Subcutaneous abdominal adipose tissue (tissue), 5 donors: ENCODE measurements around the gene ZNF320.
"Not testable (repeated sequence)": the region's sequence is repeated elsewhere in the genome, so short reads cannot be mapped to it uniquely, and the experiment has no call there.

Source experiments
- H3K27ac ChIP-seq: one replicate; pipeline ENCODE4 v1.7.0; 2013; ENCODE audit warnings: low read depth, mild to moderate bottlenecking, inconsistent platforms, low read length, moderate library complexity
- H3K27me3 ChIP-seq, 5 donors: one replicate each; pipeline ENCODE4 v1.7.0; 2013; ENCODE audit warnings: low read length in 5 of 5, inconsistent platforms in 1 of 5; ENCODE audit not compliant: control insufficient read depth in 5 of 5, insufficient read depth in 4 of 5
- H3K36me3 ChIP-seq, 5 donors: one replicate each; pipeline ENCODE4 v1.7.0; 2013; ENCODE audit warnings: low read length in 5 of 5; ENCODE audit not compliant: control insufficient read depth in 5 of 5, insufficient read depth in 5 of 5
- H3K4me1 ChIP-seq, 5 donors: one replicate each; pipeline ENCODE4 v1.7.0; 2013; ENCODE audit warnings: low read length in 5 of 5, mild to moderate bottlenecking in 3 of 5, moderate library complexity in 1 of 5; ENCODE audit not compliant: control insufficient read depth in 5 of 5, insufficient read depth in 5 of 5
- H3K4me3 ChIP-seq, 5 donors: one replicate each; pipeline ENCODE4 v1.7.0; 2013; ENCODE audit warnings: low read length in 5 of 5, low read depth in 1 of 5
- H3K9ac ChIP-seq, 5 donors: one replicate each; pipeline ENCODE4 v1.7.0; 2013; ENCODE audit warnings: low read length in 5 of 5, mild to moderate bottlenecking in 4 of 5, moderate library complexity in 3 of 5
- H3K9me3 ChIP-seq, 5 donors: one replicate each; pipeline ENCODE4 v1.7.0; 2013; ENCODE audit warnings: low read length in 5 of 5; ENCODE audit not compliant: control insufficient read depth in 5 of 5
- donor health status: healthy.
- donor health status: healthy.
- donor health status: healthy.
- donor health status: healthy.
- donor health status: healthy.

Gene ZNF320

GRCh38 chr19:52897138-52897935 lies at the start of gene ZNF320:
Gene ZNF320, minus strand, starts transcription at chr19:52897635. Its CDS starts 7,380 bp downstream, at chr19:52890255.
- Histone ChIP-seq H3K27me3 (no peaks in the 10 kb centered on the region), H3K4me1 (peaks cover 0 to 16% (median 14%) of the 10 kb centered on the region in 5 donors), H3K4me3 (peak within 1 kb of the TSS; percentile 79 to 100 (median 92)), H3K9ac (peak within 1 kb of the TSS; percentile 77 to 92 (median 84)), H3K27ac (peak within 1 kb of the TSS; percentile 91), H3K36me3 (peaks cover 0 to 6% (median 2%) of the 10 kb centered on the region in 5 donors), H3K9me3 (no peaks in the 10 kb centered on the region)

DNA sequence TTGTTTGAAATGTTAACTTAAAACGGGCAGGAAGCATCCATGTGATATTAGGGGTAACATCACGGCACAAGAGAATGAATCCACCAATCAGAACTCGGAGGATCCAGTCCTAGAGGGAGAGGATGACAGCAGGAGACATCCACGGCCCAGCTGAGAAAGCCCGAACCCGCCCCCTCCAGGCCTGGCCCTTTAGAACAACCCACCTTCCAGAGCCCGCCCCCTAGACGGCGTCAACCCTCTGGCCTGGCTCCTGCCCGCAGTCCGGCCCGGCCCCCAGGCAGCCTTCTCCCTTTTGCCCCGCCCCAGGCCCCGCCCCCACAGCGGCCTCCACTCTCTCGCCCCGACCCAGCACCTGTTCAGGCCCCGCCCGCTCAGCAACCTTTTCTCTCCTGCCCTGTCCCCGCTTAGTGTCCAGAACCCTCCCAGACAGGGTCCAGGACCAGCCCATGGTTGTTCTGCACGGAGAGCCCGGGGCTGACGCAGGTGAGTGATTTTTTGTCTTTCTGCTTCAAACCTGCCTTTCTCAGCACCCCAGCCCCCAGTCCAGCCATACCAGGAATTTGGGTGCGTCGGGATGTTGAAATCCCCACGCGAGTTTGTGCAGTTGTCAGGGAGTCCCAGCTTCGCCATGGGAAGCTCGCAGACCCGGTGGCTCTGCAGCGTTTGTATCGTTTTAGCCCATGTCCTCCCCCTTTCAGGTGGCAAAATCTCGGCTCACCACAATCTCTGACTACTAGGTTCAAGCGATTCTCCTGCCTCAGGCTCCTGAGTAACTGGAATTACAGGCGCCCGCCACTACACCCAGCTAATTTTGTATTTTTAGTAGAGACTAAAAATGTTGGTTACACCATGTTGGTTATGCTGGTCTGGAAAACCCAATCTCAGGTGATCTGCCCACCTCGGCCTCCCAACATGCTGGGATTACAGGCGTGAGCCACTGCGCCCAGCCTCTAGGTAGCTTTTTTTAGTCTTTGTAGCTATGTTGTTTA lies 49.2 kb upstream of the ZNF320 start:
- no peaks in the 10 kb centered on the region for H3K27me3 ChIP-seq
- peaks cover 15 to 21% (median 17%) of the 10 kb centered on the region in 5 donors for H3K36me3 ChIP-seq
- peaks cover 14 to 51% (median 43%) of the 10 kb centered on the region in 5 donors for H3K9me3 ChIP-seq
- H3K4me1 ChIP-seq = peaks cover 0 to 15% (median 13%) of the 10 kb centered on the region in 5 donors
- H3K9ac ChIP-seq = no peak overlapping the region
- no peak overlapping the region for H3K27ac ChIP-seq
- H3K4me3 ChIP-seq = peak overlapping the region in 2 of 5 donors; percentile 16 to 53

- H3K4me3 ChIP-seq = peak overlapping the region in 1 of 5 donors; percentile 53
- H3K27ac ChIP-seq = no peak overlapping the region
- H3K27me3 ChIP-seq = no peaks in the 10 kb centered on the region
- H3K4me1 ChIP-seq = peaks cover 0 to 19% (median 16%) of the 10 kb centered on the region in 5 donors
- H3K9me3 ChIP-seq = peaks cover 11 to 44% (median 36%) of the 10 kb centered on the region in 5 donors
- H3K36me3 ChIP-seq = peaks cover 7 to 14% (median 9%) of the 10 kb centered on the region in 5 donors
- H3K9ac ChIP-seq = no peak overlapping the region
These were observed 48.4 kb upstream of the ZNF320 start for GRCh38 chr19:52945652-52946321.

GRCh38 chr19:52944703-52945493 lies 47.5 kb upstream of the ZNF320 start:
- Histone ChIP-seq H3K9me3 (peaks cover 6 to 35% (median 27%) of the 10 kb centered on the region in 5 donors), H3K4me1 (peaks cover 0 to 19% (median 16%) of the 10 kb centered on the region in 5 donors)
- H3K9ac ChIP-seq, H3K27me3 ChIP-seq, H3K36me3 ChIP-seq, H3K27ac ChIP-seq, H3K4me3 ChIP-seq: not testable (repeated sequence)

GRCh38 chr19:52943884-52944643 lies 46.6 kb upstream of the ZNF320 start:
- Histone ChIP-seq H3K4me1 (peaks cover 0 to 19% (median 16%) of the 10 kb centered on the region in 5 donors), H3K9ac (no peak overlapping the region), H3K27me3 (no peaks in the 10 kb centered on the region), H3K9me3 (peaks cover 0 to 27% (median 19%) of the 10 kb centered on the region in 5 donors), H3K4me3 (no peak overlapping the region), H3K27ac (no peak overlapping the region), H3K36me3 (no peaks in the 10 kb centered on the region)

DNA sequence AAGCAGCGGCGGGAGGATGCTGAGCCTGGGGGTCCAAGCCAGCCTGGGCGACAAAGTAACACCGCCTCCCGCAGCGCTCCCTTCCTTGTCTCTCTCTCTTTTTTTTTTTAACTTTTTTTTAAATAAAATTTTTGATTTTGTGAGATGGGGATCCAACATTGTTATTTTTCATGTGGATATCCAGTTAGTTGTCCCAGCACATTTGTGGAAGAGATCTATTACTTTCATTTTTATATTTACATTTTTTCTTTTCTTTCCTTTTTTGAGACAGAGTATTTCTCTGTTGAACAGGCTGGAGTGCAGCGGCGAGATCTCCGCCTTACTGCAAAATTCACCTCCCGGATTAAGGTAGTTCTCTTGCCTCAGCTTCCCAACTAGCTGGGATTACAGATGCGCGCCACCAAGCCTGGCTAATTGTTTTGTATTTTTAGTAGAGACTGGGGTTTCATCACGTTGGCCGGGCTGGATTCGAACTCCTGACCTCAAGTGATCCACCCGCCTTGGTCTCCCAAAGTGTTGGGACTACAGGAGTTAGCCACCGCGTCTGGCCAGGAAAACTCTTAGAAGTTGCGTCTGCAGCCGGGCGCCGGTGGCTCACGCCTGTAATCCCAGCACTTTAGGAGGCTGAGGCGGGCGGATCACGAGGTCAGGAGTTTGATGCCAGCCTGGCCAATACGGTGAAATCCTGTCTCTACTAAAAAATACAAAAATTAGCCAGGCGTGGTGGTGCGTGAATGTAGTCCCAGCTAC lies 45.9 kb upstream of the ZNF320 start:
- Histone ChIP-seq H3K4me3 (peak overlapping the region in 4 of 5 donors; percentile 70 to 87 (median 78)), H3K36me3 (no peaks in the 10 kb centered on the region), H3K4me1 (peaks cover 0 to 22% (median 18%) of the 10 kb centered on the region in 5 donors), H3K9me3 (peaks cover 0 to 21% (median 13%) of the 10 kb centered on the region in 5 donors), H3K27ac (no peak overlapping the region), H3K9ac (peak overlapping the region in 3 of 5 donors; percentile 37 to 73 (median 66)), H3K27me3 (no peaks in the 10 kb centered on the region)

- H3K9ac ChIP-seq = peak overlapping the region; percentile 56 to 92 (median 82)
- H3K27ac ChIP-seq = peak overlapping the region; percentile 69
- H3K4me3 ChIP-seq = peak overlapping the region; percentile 81 to 94 (median 87)
- no peaks in the 10 kb centered on the region for H3K27me3 ChIP-seq
- peaks cover 0 to 22% (median 18%) of the 10 kb centered on the region in 5 donors for H3K4me1 ChIP-seq
- H3K9me3 ChIP-seq = peaks cover 0 to 16% (median 8%) of the 10 kb centered on the region in 5 donors
- no peaks in the 10 kb centered on the region for H3K36me3 ChIP-seq
These were observed 45.1 kb upstream of the ZNF320 start for GRCh38 chr19:52942386-52943133.
